H1 (cell line): ENCODE data around the gene KRTAP29-1. TPM values are rescaled to one million over a fixed set of nuclear protein-coding genes. Genes with fewer than 3 reads are reported as not detected.

Experiments
- CTCF ChIA-PET: fragments of 300-600 bp; sonication (Branson Sonifier 250); formaldehyde crosslinking; loops from one replicate; lab custom pipeline; 2021; ENCODE audit not compliant: partially characterized antibody; lab: Charles Lee
- POLR2A ChIA-PET: fragments of 300-600 bp; sonication (Branson Sonifier 250); formaldehyde crosslinking; loops from one replicate; lab custom pipeline; 2021; ENCODE audit warnings: inconsistent platforms; ENCODE audit not compliant: partially characterized antibody; lab: Charles Lee
- DNase-seq, 2 experiments: peaks; one replicate each; pipeline versions ENCODE4 v3.0.0 to v3.0.0-alpha.2; 2010 to 2022; ENCODE audit warnings: low spot score in 2 of 2, low read depth in 1 of 2, mixed read lengths in 1 of 2
- FAIRE-seq: peaks from 2 replicates; lab custom pipeline; 2011; peaks lifted over from hg19 to GRCh38; lab: Jason Lieb, UNC
- H2AFZ ChIP-seq: 2 replicates; pipeline ENCODE4 v1.8.1; 2012; ENCODE audit warnings: low read length, inconsistent platforms
- H2AK5ac ChIP-seq: 2 replicates; pipeline ENCODE4 v1.6.1; 2013; ENCODE audit warnings: low read depth, low read length
- H2BK120ac ChIP-seq: replicated peaks from 2 replicates; pipeline ENCODE3; 2013; ENCODE audit warnings: low read depth, low read length, inconsistent platforms
- H2BK12ac ChIP-seq: 2 replicates; pipeline ENCODE4 v1.6.1; 2013; ENCODE audit warnings: low read depth, low read length
- H2BK15ac ChIP-seq: 2 replicates; pipeline ENCODE4 v1.6.1; 2013; ENCODE audit warnings: low read length
- H2BK20ac ChIP-seq: 2 replicates; pipeline ENCODE4 v1.6.1; 2013; ENCODE audit warnings: low read length
- H2BK5ac ChIP-seq: 2 replicates; pipeline ENCODE4 v1.6.1; 2013; ENCODE audit warnings: low read depth, low read length
- H3K14ac ChIP-seq: 2 replicates; pipeline ENCODE4 v1.6.1; 2013; ENCODE audit warnings: inconsistent platforms; ENCODE audit not compliant: insufficient read length
- H3K18ac ChIP-seq: 2 replicates; pipeline ENCODE4 v1.6.1; 2013; ENCODE audit warnings: low read length; ENCODE audit errors: extremely low read depth
- H3K23ac ChIP-seq: 2 replicates; pipeline ENCODE4 v1.6.1; 2013; ENCODE audit warnings: inconsistent platforms; ENCODE audit not compliant: insufficient read length
- H3K23me2 ChIP-seq: 2 replicates; pipeline ENCODE4 v1.6.1; 2013; ENCODE audit warnings: low read depth, low read length
- H3K27ac ChIP-seq: 2 replicates; pipeline ENCODE4 v1.6.1; 2011; ENCODE audit warnings: low read depth, low read length, inconsistent platforms
- H3K27me3 ChIP-seq, 4 experiments: replicated peaks in 1 of 4; 1 replicate in 1 of 4; 2 replicates in 3 of 4; pipeline versions ENCODE4 v1.6.1 to v1.8.1; 2011 to 2013; ENCODE audit warnings: low read length in 3 of 4, mild to moderate bottlenecking in 3 of 4, inconsistent platforms in 2 of 4, mixed read lengths in 2 of 4, moderate library complexity in 1 of 4; ENCODE audit not compliant: control insufficient read depth in 3 of 4, insufficient read depth in 3 of 4; ENCODE audit errors: extremely low read depth in 1 of 4
- H3K36me3 ChIP-seq, 4 experiments: 2 replicates each; pipeline versions ENCODE4 v1.6.1 to v1.8.1; 2011 to 2013; ENCODE audit warnings: mild to moderate bottlenecking in 4 of 4, low read length in 3 of 4, moderate library complexity in 2 of 4, control low read depth in 1 of 4, inconsistent platforms in 1 of 4; ENCODE audit not compliant: insufficient read depth in 4 of 4, control insufficient read depth in 2 of 4
- H3K4ac ChIP-seq: replicated peaks from 2 replicates; pipeline ENCODE3; 2013; ENCODE audit warnings: low read length, low read depth, mixed read lengths, inconsistent platforms; ENCODE audit not compliant: insufficient read length
- H3K4me1 ChIP-seq, 4 experiments: replicated peaks in 1 of 4; 1 replicate in 1 of 4; 2 replicates in 3 of 4; pipeline versions ENCODE4 v1.6.1 to v1.8.1; 2011 to 2013; ENCODE audit warnings: low read length in 3 of 4, inconsistent platforms in 2 of 4, mixed read lengths in 1 of 4; ENCODE audit not compliant: insufficient read depth in 4 of 4, control insufficient read depth in 3 of 4
- H3K4me2 ChIP-seq, 2 experiments: 2 replicates each; pipeline versions ENCODE4 v1.6.1 to v1.8.1; 2011 to 2013; ENCODE audit warnings: low read depth in 2 of 2, low read length in 2 of 2, control low read depth in 1 of 2, inconsistent platforms in 1 of 2, mild to moderate bottlenecking in 1 of 2; ENCODE audit not compliant: insufficient read depth in 1 of 2
- H3K4me3 ChIP-seq, 4 experiments: fragments of 200-600, 300-600 bp in 1 of 4; sonication (generic), shearing (Covaris generic), sonication (Bioruptor Twin) in 1 of 4; 2 replicates each; pipeline versions ENCODE4 v1.5.1 to v1.8.1; 2011 to 2016; ENCODE audit warnings: low read length in 4 of 4, low read depth in 3 of 4, control low read depth in 2 of 4, inconsistent platforms in 2 of 4, mild to moderate bottlenecking in 2 of 4, mixed read lengths in 1 of 4, moderate library complexity in 1 of 4; ENCODE audit not compliant: insufficient read depth in 2 of 4; ENCODE audit errors: extremely low read depth in 1 of 4
- H3K56ac ChIP-seq: replicated peaks from 2 replicates; pipeline ENCODE3; 2013; ENCODE audit warnings: low read depth, mild to moderate bottlenecking, mixed read lengths, low read length, inconsistent platforms; ENCODE audit not compliant: insufficient read length
- H3K79me1 ChIP-seq: 2 replicates; pipeline ENCODE4 v1.6.1; 2013; ENCODE audit warnings: low read depth, low read length, control low read depth
- H3K79me2 ChIP-seq, 2 experiments: 2 replicates each; pipeline versions ENCODE4 v1.6.1 to v1.8.1; 2012 to 2013; ENCODE audit warnings: low read length in 2 of 2, mild to moderate bottlenecking in 2 of 2, inconsistent platforms in 1 of 2; ENCODE audit not compliant: insufficient read depth in 2 of 2, control insufficient read depth in 1 of 2
- H3K9ac ChIP-seq, 4 experiments: replicated peaks in 1 of 4; 1 replicate in 1 of 4; 2 replicates in 3 of 4; pipeline versions ENCODE4 v1.6.1 to v1.8.1; 2011 to 2013; ENCODE audit warnings: low read depth in 3 of 4, low read length in 3 of 4, control low read depth in 2 of 4, mild to moderate bottlenecking in 2 of 4, moderate library complexity in 2 of 4, inconsistent platforms in 1 of 4; ENCODE audit errors: extremely low read depth in 1 of 4
- H3K9me3 ChIP-seq, 2 experiments: 2 replicates each; pipeline versions ENCODE4 v1.6.1 to v1.8.1; 2012 to 2013; ENCODE audit warnings: mild to moderate bottlenecking in 2 of 2, moderate library complexity in 2 of 2, control low read depth in 1 of 2, inconsistent platforms in 1 of 2, low read depth in 1 of 2, low read length in 1 of 2, mixed read lengths in 1 of 2; ENCODE audit not compliant: insufficient read depth in 2 of 2
- H4K20me1 ChIP-seq, 2 experiments: replicated peaks in 1 of 2; 2 replicates each; pipeline versions ENCODE3 to v1.8.1; 2011 to 2013; ENCODE audit warnings: inconsistent platforms in 2 of 2, low read length in 2 of 2, mild to moderate bottlenecking in 1 of 2; ENCODE audit not compliant: insufficient read depth in 2 of 2, control insufficient read depth in 1 of 2
- H4K5ac ChIP-seq: 2 replicates; pipeline ENCODE4 v1.6.1; 2013; ENCODE audit warnings: low read length, low read depth, mixed read lengths, inconsistent platforms; ENCODE audit not compliant: insufficient read length
- H4K8ac ChIP-seq: 2 replicates; pipeline ENCODE4 v1.8.0; 2013; ENCODE audit warnings: mild to moderate bottlenecking, moderate library complexity, low read length, inconsistent platforms; ENCODE audit not compliant: insufficient read depth; ENCODE audit errors: extremely low read depth
- H4K91ac ChIP-seq: replicated peaks from 2 replicates; pipeline ENCODE3; 2013; ENCODE audit warnings: low read length, mixed read lengths, inconsistent platforms; ENCODE audit not compliant: insufficient read length
- ATF3 ChIP-seq: IDR thresholded peaks from 2 replicates; pipeline ENCODE4 v1.6.1; 2011; ENCODE audit warnings: low read depth, mild to moderate bottlenecking, low read length; ENCODE audit not compliant: insufficient read depth
- CBX8 ChIP-seq: fragments of 300-800, 300-1000 bp; sonication (generic); IDR thresholded peaks from 2 replicates; pipeline ENCODE4 v1.7.1; 2016; ENCODE audit warnings: low read depth, low read length, borderline replicate concordance
- E2F6 ChIP-seq: IDR thresholded peaks from 2 replicates; pipeline ENCODE4 v1.6.1; 2012; ENCODE audit warnings: inconsistent platforms
- EGR1 ChIP-seq: IDR thresholded peaks from 2 replicates; pipeline ENCODE4 v1.6.1; 2011; ENCODE audit warnings: low read depth, low read length, borderline replicate concordance
- JUND ChIP-seq: IDR thresholded peaks from 2 replicates; pipeline ENCODE4 v1.6.1; 2011; ENCODE audit warnings: mild to moderate bottlenecking, improper control_type of control experiment, low read length
- MAFK ChIP-seq: IDR thresholded peaks from 2 replicates; pipeline ENCODE4 v1.6.1; 2012; ENCODE audit warnings: low read depth, mild to moderate bottlenecking, improper control_type of control experiment, low read length
- POLR2AphosphoS5 ChIP-seq: IDR thresholded peaks from 2 replicates; pipeline ENCODE4 v1.6.1; 2011; ENCODE audit warnings: low read depth, low read length
- RAD21 ChIP-seq, 2 experiments: IDR thresholded peaks in 1 of 2; conservative IDR thresholded peaks in 1 of 2; 2 replicates each; pipeline ENCODE4 v1.6.1; 2011; ENCODE audit warnings: low read depth in 2 of 2, low read length in 2 of 2, improper control_type of control experiment in 1 of 2, inconsistent platforms in 1 of 2, mild to moderate bottlenecking in 1 of 2, moderate library complexity in 1 of 2
- RNF2 ChIP-seq: fragments of 200-900, 300-1000 bp; sonication (generic); IDR thresholded peaks from 2 replicates; pipeline ENCODE4 v1.7.1; 2016; ENCODE audit warnings: borderline replicate concordance, low read depth, mild to moderate bottlenecking, antibody characterized with exemption, low read length; ENCODE audit not compliant: poor library complexity, severe bottlenecking; ENCODE audit errors: missing control alignments
- SUZ12 ChIP-seq: fragments of 200-600 bp; sonication (generic); IDR thresholded peaks from 2 replicates; pipeline ENCODE4 v1.6.1; 2012; ENCODE audit warnings: mild to moderate bottlenecking, inconsistent platforms, low read length, moderate library complexity, mixed read lengths
- TCF12 ChIP-seq: IDR thresholded peaks from 2 replicates; pipeline ENCODE4 v1.6.1; 2011; ENCODE audit warnings: low read depth, mild to moderate bottlenecking, low read length
- WGBS, 2 experiments: shearing (Covaris generic) in 1 of 2; methylation state at CpG; one replicate each; pipeline versions ENCODE4 v1.1.6 to v1.1.7; 2013 to 2015; ENCODE audit warnings: low lambda C conversion rate in 2 of 2, mixed read lengths in 2 of 2, inconsistent platforms in 1 of 2, low coverage in 1 of 2, missing lambda C conversion rate in 1 of 2; ENCODE audit not compliant: insufficient replicate concordance in 2 of 2, insufficient coverage in 1 of 2, insufficient read length in 1 of 2; ENCODE audit errors: extremely low coverage in 1 of 2, missing lambda C conversion rate in 1 of 2; 5-methylcytosine and 5-hydroxymethylcytosine counted together
- polyA plus RNA-seq, 7 experiments: library from polyadenylated mRNA; depleted of rRNA in 3 of 7; stranded (reverse) in 5 of 7; unstranded in 2 of 7; fragments of >200 nt in 5 of 7; fragments of 200-250 nt in 2 of 7; gene quantifications; 1 replicate in 5 of 7; 2 replicates in 1 of 7; 4 replicates in 1 of 7; pipeline versions ENCODE4 v1.2.1 to v1.2.3, GENCODE V29; 2011 to 2013; ENCODE audit warnings: missing spikeins in 2 of 7, mixed read lengths in 2 of 7
- total RNA-seq: library from RNA; stranded (reverse); fragmentation: NEBNext Ultra II Directional; extraction: Animal tissue kit (Norgen Biotek cat#: 25700); gene quantifications from 2 replicates; pipeline ENCODE4 v1.2.1, GENCODE V29; 2021

The KRTAP29-1 gene
- total and polyA plus RNA-seq, 2 of the 8 experiments (the other 6 are each of a cell fraction or from before 2014, with no cell fraction given) = not detected

- FAIRE-seq (no peak), DNase-seq (no peak)
- Histone ChIP-seq H2BK20ac (no peak overlapping the region), H2BK12ac (no peak overlapping the region), H3K9ac (no peak overlapping the region), H3K4me3 (no peak overlapping the region), H3K4me1 (0 out of 7 replicates have a peak, but pooled peaks cover 0 to 2% (median 0%) of the 10 kb centered on the region in 4 experiments), H2AFZ (no peak overlapping the region), H2BK5ac (no peak overlapping the region), H3K56ac (no peak overlapping the region), H3K79me2 (no peaks in the 10 kb centered on the region), H2BK15ac (no peak overlapping the region), H3K14ac (no peak overlapping the region), H3K23ac (no peak overlapping the region), H2AK5ac (no peak overlapping the region), H3K79me1 (no peaks in the 10 kb centered on the region), H4K8ac (peak overlapping the region; percentile 48; the same call in 1 of the 2 replicates), H4K5ac (no peak overlapping the region), H3K18ac (no peak overlapping the region), H3K4ac (no peak overlapping the region), H3K23me2 (no peaks in the 10 kb centered on the region), H4K20me1 (no peaks in the 10 kb centered on the region), H3K9me3 (0 out of 4 replicates have a peak, but pooled peaks cover 0 to 5% of the 10 kb centered on the region in 2 experiments), H4K91ac (no peak overlapping the region), H3K27ac (no peak overlapping the region), H3K4me2 (no peak overlapping the region), H2BK120ac (no peak overlapping the region), H3K27me3 (no peaks in the 10 kb centered on the region), H3K36me3 (no peaks in the 10 kb centered on the region)
- WGBS, 2 experiments = 89% methylated on average over 17 of the region's 17 CpGs; no CpG with 5 or more reads in 1 of the 2 experiments
- ChIA-PET POLR2A (no interaction called here), CTCF (interaction anchor here (2.7 kb wide), 1 partner anchor 13 kb away, joined by 9 read pairs; no protein-coding TSS in a partner anchor)
- TF ChIP-seq E2F6 (no peak), EGR1 (no peak), POLR2AphosphoS5 (no peak), RAD21 (IDR thresholded peaks at IDR 0.05 in 1 of 2, conservative IDR thresholded peaks at IDR 0.05 in 1 of 2; ENCODE audit: low read depth in 2 of 2, low read length in 2 of 2) (no peak), MAFK (no peak), RNF2 (no peak), TCF12 (no peak), JUND (no peak), SUZ12 (no peak), ATF3 (no peak), CBX8 (no peak)
Observed at GRCh38 chr17:41315814-41316445, 13.3 kb upstream of the KRTAP29-1 start.
